Endothelial cell of umbilical vein (primary cell): Measurements from ENCODE around the gene DMPK. TPM values are rescaled to one million over a fixed set of nuclear protein-coding genes. Genes with fewer than 3 reads are reported as not detected.

Experiments
- BruUV-seq: library from RNA; stranded (reverse); fragments of 400-500 nt; replicated peaks from 2 replicates; lab custom pipeline; 2021; lab: Mats Ljungman, UMichigan
- CTCF ChIA-PET: fragments of 300-600, 350-600 bp; sonication (Branson Sonifier 250); formaldehyde crosslinking; loops from one replicate; lab custom pipeline; 2021; ENCODE audit warnings: antibody characterized with exemption, inconsistent platforms; lab: Charles Lee
- POLR2A ChIA-PET: fragments of 300-600, 350-600 bp; sonication (Branson Sonifier 250); formaldehyde crosslinking; loops from one replicate; lab custom pipeline; 2021; ENCODE audit warnings: antibody characterized with exemption, inconsistent platforms; lab: Charles Lee
- DNase-seq: peaks from one replicate; pipeline ENCODE4 v3.0.0-alpha.2; 2011; ENCODE audit warnings: low read depth, low spot score
- FAIRE-seq: peaks from 2 replicates; lab custom pipeline; 2011; peaks lifted over from hg19 to GRCh38; lab: Jason Lieb, UNC
- H2AFZ ChIP-seq: 2 replicates; pipeline ENCODE4 v1.6.0; 2012; ENCODE audit warnings: low read depth, low read length, control low read depth, inconsistent platforms
- H3K27ac ChIP-seq: 2 replicates; pipeline ENCODE4 v1.5.1; 2011; ENCODE audit warnings: low read depth, mild to moderate bottlenecking, control low read depth, low read length, moderate library complexity; ENCODE audit not compliant: insufficient read depth
- H3K27me3 ChIP-seq, 2 experiments: 2 replicates each; pipeline versions ENCODE4 v1.6.0 to v1.6.1; 2011; ENCODE audit warnings: low read length in 2 of 2, mixed read lengths in 1 of 2; ENCODE audit not compliant: control insufficient read depth in 2 of 2, insufficient read depth in 2 of 2
- H3K36me3 ChIP-seq, 2 experiments: 2 replicates in 1 of 2; 3 replicates in 1 of 2; pipeline ENCODE4 v1.5.1; 2011; ENCODE audit warnings: low read length in 2 of 2, mild to moderate bottlenecking in 1 of 2, moderate library complexity in 1 of 2; ENCODE audit not compliant: control insufficient read depth in 2 of 2, insufficient read depth in 2 of 2; ENCODE audit errors: extremely low read depth in 1 of 2
- H3K4me1 ChIP-seq: 3 replicates; pipeline ENCODE4 v1.5.1; 2011; ENCODE audit warnings: mild to moderate bottlenecking, low read length; ENCODE audit not compliant: control insufficient read depth, insufficient read depth; ENCODE audit errors: extremely low read depth
- H3K4me2 ChIP-seq: 2 replicates; pipeline ENCODE4 v1.6.1; 2011; ENCODE audit warnings: low read length, control low read depth, mixed read lengths; ENCODE audit not compliant: insufficient read depth
- H3K4me3 ChIP-seq, 3 experiments: fragments of 200-600 bp in 1 of 3; sonication (generic), shearing (Covaris generic) in 1 of 3; replicated peaks in 1 of 3; 2 replicates each; pipeline ENCODE4 v1.5.1; 2011 to 2016; ENCODE audit warnings: control low read depth in 3 of 3, low read length in 3 of 3, mild to moderate bottlenecking in 2 of 3, inconsistent platforms in 1 of 3, low read depth in 1 of 3, moderate library complexity in 1 of 3; ENCODE audit not compliant: insufficient read depth in 1 of 3
- H3K79me2 ChIP-seq: 2 replicates; pipeline ENCODE4 v1.6.0; 2012; ENCODE audit warnings: low read length, inconsistent platforms; ENCODE audit not compliant: control insufficient read depth, insufficient read depth
- H3K9ac ChIP-seq: replicated peaks from 2 replicates; pipeline ENCODE3; 2011; ENCODE audit warnings: low read length, control low read depth; ENCODE audit not compliant: insufficient read depth; ENCODE audit errors: extremely low read depth
- H3K9me1 ChIP-seq: replicated peaks from 3 replicates; pipeline ENCODE4 v1.6.0; 2011; ENCODE audit warnings: mild to moderate bottlenecking, low read length; ENCODE audit not compliant: control insufficient read depth, insufficient read depth; ENCODE audit errors: extremely low read depth
- H3K9me3 ChIP-seq: replicated peaks from 2 replicates; pipeline ENCODE4 v1.5.1; 2012; ENCODE audit warnings: low read length, inconsistent platforms; ENCODE audit not compliant: control insufficient read depth, insufficient read depth
- H4K20me1 ChIP-seq: replicated peaks from 2 replicates; pipeline ENCODE3; 2011; ENCODE audit warnings: mild to moderate bottlenecking, low read length; ENCODE audit not compliant: control insufficient read depth, insufficient read depth; ENCODE audit errors: extremely low read depth
- CTCF ChIP-seq, 2 donors: IDR thresholded peaks; 1 replicate in 1 of 2; 2 replicates in 1 of 2; pipeline ENCODE4 v1.5.1; 2011; ENCODE audit warnings: low read length in 2 of 2, mild to moderate bottlenecking in 2 of 2, moderate library complexity in 2 of 2, control low read depth in 1 of 2, inconsistent platforms in 1 of 2, low read depth in 1 of 2; ENCODE audit not compliant: insufficient read depth in 1 of 2; ENCODE audit errors: extremely low read depth in 1 of 2
- EZH2 ChIP-seq: IDR thresholded peaks from 2 replicates; pipeline ENCODE4 v1.6.1; 2012; ENCODE audit warnings: borderline replicate concordance, low read depth, mild to moderate bottlenecking, moderate library complexity, low read length, inconsistent platforms; ENCODE audit not compliant: severe bottlenecking
- FOS ChIP-seq: IDR thresholded peaks from 2 replicates; pipeline ENCODE4 v1.6.1; 2011; ENCODE audit warnings: mild to moderate bottlenecking, low read length, moderate library complexity, borderline replicate concordance; ENCODE audit not compliant: insufficient read depth
- MAX ChIP-seq: IDR thresholded peaks from 2 replicates; pipeline ENCODE4 v1.6.1; 2011; ENCODE audit not compliant: insufficient read depth, insufficient read length
- POLR2A ChIP-seq: IDR thresholded peaks from 2 replicates; pipeline ENCODE4 v1.6.1; 2012; ENCODE audit warnings: low read depth, mild to moderate bottlenecking, control low read depth, low read length
- dilution Hi-C: fragments of 300-500 bp; cut with MboI; formaldehyde crosslinking; loops from one replicate; pipeline ENCODE4 v1.15.0; 2019; ENCODE audit warnings: low sequenced_read_pairs; ENCODE audit not compliant: extremely low pct_ligation_motif_present
- intact Hi-C: fragments of 100-400 bp; cut with micrococcal nuclease; formaldehyde crosslinking; loops from one replicate; pipeline ENCODE4 v1.10.0; 2022
- polyA plus RNA-seq, 4 experiments: library from polyadenylated mRNA; depleted of rRNA in 3 of 4; stranded (reverse) in 3 of 4; unstranded in 1 of 4; fragments of >200 nt; gene quantifications; 2 replicates each; pipeline versions ENCODE4 v1.2.1 to v1.2.3, GENCODE V29; 2011 to 2012; ENCODE audit warnings: missing spikeins in 1 of 4
- total RNA-seq: library from RNA; stranded (reverse); gene quantifications from 2 replicates; pipeline ENCODE4 v1.2.3, GENCODE V29; 2021

The DMPK gene
- total and polyA plus RNA-seq, 2 donors (not counting 3 experiments of a cell fraction or from before 2014, with no cell fraction given) = 36.6 to 73.3 TPM

DNA sequence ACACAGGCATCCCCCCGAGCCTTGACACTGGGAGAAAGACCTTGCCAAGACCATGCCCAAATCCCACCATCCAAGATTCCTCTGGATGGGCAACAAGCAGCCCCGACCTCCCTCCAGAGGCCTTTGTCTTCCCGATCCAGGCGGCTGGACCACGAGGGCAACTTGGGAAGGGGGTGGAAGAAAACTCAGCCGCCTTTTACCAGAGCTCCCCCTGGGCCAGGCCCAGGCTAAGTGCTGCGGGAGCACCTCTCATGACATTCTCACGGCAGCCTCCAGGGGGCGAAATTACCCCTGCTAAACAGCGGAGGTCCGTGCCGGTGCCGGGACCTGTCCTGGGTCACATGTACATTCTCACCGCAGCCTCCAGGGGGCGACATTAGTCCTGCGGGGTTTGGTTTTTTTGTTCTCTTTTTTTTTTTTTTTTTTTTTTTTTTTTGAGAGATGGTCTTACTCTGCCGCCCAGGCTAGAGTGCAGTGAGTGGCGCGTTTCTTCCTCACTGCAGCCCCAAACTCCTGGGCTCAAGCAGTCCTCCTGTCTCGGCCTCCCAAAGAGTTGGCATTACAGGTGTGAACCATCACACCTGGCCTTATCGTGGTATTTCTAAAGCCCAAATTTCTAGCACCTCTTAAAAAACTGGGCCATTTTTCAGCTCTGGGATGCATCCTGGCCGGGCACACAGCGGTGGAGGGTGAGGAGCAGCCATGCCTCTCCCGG is 34.9 kb upstream of the DMPK start:
- Histone ChIP-seq H3K27me3 (no peaks in the 10 kb centered on the region), H3K79me2 (no peaks in the 10 kb centered on the region), H3K4me2 (no peak overlapping the region), H3K9me1 (no peaks in the 10 kb centered on the region), H3K9me3 (no peaks in the 10 kb centered on the region), H4K20me1 (no peaks in the 10 kb centered on the region), H3K9ac (no peak overlapping the region), H3K4me3 (no peak overlapping the region), H3K4me1 (peaks cover 22% of the 10 kb centered on the region), H2AFZ (no peak overlapping the region), H3K27ac (no peak overlapping the region), H3K36me3 (peaks cover 3 to 11% of the 10 kb centered on the region in 2 experiments)
- no peak for TF ChIP-seq EZH2
- TF ChIP-seq FOS = no peak
- TF ChIP-seq CTCF (IDR thresholded peaks at IDR 0.05; ENCODE audit: extremely low read depth in 1 of 2, insufficient read depth in 1 of 2, low read depth in 1 of 2, low read length in 2 of 2) = peak; percentile 98 to 100
- peak; percentile 28 for TF ChIP-seq POLR2A
- peak; percentile 73 for TF ChIP-seq MAX
- peak; percentile 98 for FAIRE-seq
- CTCF ChIA-PET = interaction anchor here (0.6 to 2.6 kb wide), 46 partner anchors 9 to 648 kb away, joined by 3 to 38 read pairs (median 6); partner anchors contain the start of genes CCDC61, DMPK, DMWD and FBXO46
- no TSS peak for BruUV-seq
- peak; percentile 95 for DNase-seq
- POLR2A ChIA-PET = interaction anchor here (0.6 kb wide), 1 partner anchor 35 kb away, joined by 5 read pairs; the partner anchor contains the start of gene DMPK
- dilution Hi-C loops (no loop called here), intact Hi-C loops (loop anchor here (1.0 to 5.0 kb wide), 4 partner anchors 46 to 180 kb away; partner anchors contain the start of genes CCDC61, SIX5 and SYMPK)
